NK-92 treated with Interleukin-12 subunit alpha and Interleukin-12 subunit beta, amount 100 ng/mL, for 24 hours (cell line): ENCODE measurements around the gene NCCRP1.

ENCODE experiments used
- DNase-seq: peaks from one replicate; lab custom pipeline; 2025; lab: John Stamatoyannopoulos, UW

Gene NCCRP1

GRCh38 chr19:39180749-39181148 lies 16.0 kb upstream of the NCCRP1 start:
- DNase-seq, result no peak

- no peak for DNase-seq
Observed at GRCh38 chr19:39181500-39182173, 15.1 kb upstream of the NCCRP1 start.

GRCh38 chr19:39182174-39182505 lies 14.6 kb upstream of the NCCRP1 start:
- DNase-seq, result no peak

GRCh38 chr19:39183104-39183503 lies 13.7 kb upstream of the NCCRP1 start:
- no peak for DNase-seq

GRCh38 chr19:39186391-39186790 lies 10.4 kb upstream of the NCCRP1 start:
- DNase-seq, result no peak

- DNase-seq, result no peak
Observed at GRCh38 chr19:39187552-39187943, 9.2 kb upstream of the NCCRP1 start.

GRCh38 chr19:39188960-39189359 lies 7.8 kb upstream of the NCCRP1 start:
- DNase-seq, result no peak

- DNase-seq, result no peak
Observed at GRCh38 chr19:39190768-39191167, 6.0 kb upstream of the NCCRP1 start.

- DNase-seq, result no peak
Observed at GRCh38 chr19:39192846-39193245, 3.9 kb upstream of the NCCRP1 start.

GRCh38 chr19:39193803-39194202 lies 3.0 kb upstream of the NCCRP1 start:
- no peak for DNase-seq

- DNase-seq, result no peak
Observed at GRCh38 chr19:39194832-39195542, 1.8 kb upstream of the NCCRP1 start.

GRCh38 chr19:39195755-39196154 lies 1.0 kb upstream of the NCCRP1 start:
- DNase-seq, result no peak

GRCh38 chr19:39196320-39196719 lies 444 bp upstream of the NCCRP1 start:
- DNase-seq, result no peak

GRCh38 chr19:39197808-39198207 lies 1.0 kb downstream of the NCCRP1 start:
- no peak for DNase-seq

- DNase-seq, result no peak
Observed at GRCh38 chr19:39199025-39199424, 2.3 kb downstream of the NCCRP1 start.

GRCh38 chr19:39200066-39200802 lies 3.5 kb downstream of the NCCRP1 start:
- no peak for DNase-seq

GRCh38 chr19:39200803-39201115 lies 4.0 kb downstream of the NCCRP1 start:
- no peak for DNase-seq

GRCh38 chr19:39202998-39203355 lies 6.2 kb downstream of the NCCRP1 start:
- DNase-seq, result no peak

GRCh38 chr19:39203372-39204341 lies 6.9 kb downstream of the NCCRP1 start, which contains the start of gene SYCN:
TSS of gene SYCN (minus strand) at chr19:39204263. CDS start at chr19:39204254, 9 bp downstream.
- no peak for DNase-seq

- no peak for DNase-seq
Observed at GRCh38 chr19:39205449-39205764, 8.6 kb downstream of the NCCRP1 start.

- DNase-seq, result no peak
Observed at GRCh38 chr19:39206122-39206521, 9.4 kb downstream of the NCCRP1 start.

- DNase-seq, result no peak
Observed at GRCh38 chr19:39207293-39207836, 10.6 kb downstream of the NCCRP1 start.
